Subcutaneous adipose tissue (tissue), 4 donors: ENCODE results near the gene PRKG1. TPM values are rescaled to one million over a fixed set of nuclear protein-coding genes. Genes with fewer than 3 reads are reported as not detected.

Experiments used
- CTCF ChIP-seq: fragments of 450-650 bp; IDR thresholded peaks from one replicate; pipeline ENCODE4 v1.5.1; 2016; ENCODE audit warnings: low read depth, mild to moderate bottlenecking, control low read depth, antibody characterized with exemption, moderate library complexity
- total RNA-seq, 4 donors: library from RNA; depleted of rRNA; stranded (reverse); fragments of >200 nt; gene quantifications; one replicate each; pipeline ENCODE4 v1.1.0, GENCODE V29; 2016

PRKG1 gene
- total RNA-seq, 4 donors from 2014 or later: 7.6 to 17.2 (median 10.7) TPM

DNA sequence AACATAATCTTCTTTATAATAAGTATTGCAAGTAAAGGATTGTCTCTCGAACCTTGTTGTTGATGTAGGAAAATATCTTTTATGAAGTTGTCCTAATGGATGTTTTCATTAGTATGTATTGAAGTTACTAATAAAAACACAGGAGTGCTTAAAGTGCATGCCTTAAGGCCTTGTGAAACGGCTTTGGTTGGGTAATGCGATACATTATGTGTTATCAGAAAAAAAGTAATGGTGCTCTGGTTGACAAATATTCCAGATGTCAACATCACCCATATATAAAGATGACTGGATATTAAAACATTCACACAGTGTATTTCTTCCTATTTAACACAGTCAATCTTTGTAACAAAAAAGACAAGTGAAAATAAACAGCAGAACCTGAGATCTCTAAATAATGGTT, 310.7 kb downstream of the PRKG1 start:
- TF ChIP-seq CTCF: no peak

- TF ChIP-seq CTCF: no peak
Observed at GRCh38 chr10:51386248-51386885, 312.1 kb downstream of the PRKG1 start.

DNA sequence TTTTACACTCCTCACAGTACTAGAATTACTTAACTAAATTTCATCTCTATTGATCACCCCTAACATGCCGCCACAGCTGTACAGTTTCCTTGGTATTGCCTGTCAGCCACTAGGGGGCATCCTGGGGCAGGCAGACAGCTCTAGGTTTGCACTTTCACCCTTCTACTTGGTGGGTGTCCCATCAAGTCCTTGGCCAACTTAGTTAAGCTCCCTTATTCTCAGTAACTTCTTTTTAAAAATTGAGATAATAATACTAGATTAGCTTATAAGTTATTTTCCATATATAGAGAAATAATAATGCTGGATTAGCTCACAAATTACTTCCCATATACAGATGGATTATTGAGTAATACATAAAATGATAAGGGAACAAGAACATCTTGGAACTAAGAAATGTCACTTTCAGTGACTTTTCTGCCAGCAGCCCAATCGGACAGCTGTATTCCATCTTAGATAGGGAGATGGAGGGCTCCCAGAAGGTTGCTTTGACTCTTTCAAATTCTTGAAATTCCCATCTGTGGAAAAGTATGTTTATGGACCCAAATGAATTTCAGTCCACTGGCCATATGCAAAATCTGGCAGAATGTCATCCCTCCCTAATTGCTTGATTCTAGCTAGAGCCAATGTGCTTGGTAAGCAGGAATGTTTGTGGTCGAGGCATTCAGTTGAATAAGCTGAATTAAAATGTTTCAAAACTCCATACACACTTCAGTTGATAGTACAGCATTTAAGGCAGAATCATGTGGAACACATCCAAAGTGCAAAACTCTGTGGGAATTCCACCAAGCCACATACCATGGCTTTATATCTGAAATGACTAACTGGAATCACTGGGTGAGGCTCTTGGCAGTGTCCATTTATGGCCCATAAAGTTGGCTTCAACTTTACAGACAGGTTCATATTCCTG, 315.4 kb downstream of the PRKG1 start:
- TF ChIP-seq CTCF: no peak

DNA sequence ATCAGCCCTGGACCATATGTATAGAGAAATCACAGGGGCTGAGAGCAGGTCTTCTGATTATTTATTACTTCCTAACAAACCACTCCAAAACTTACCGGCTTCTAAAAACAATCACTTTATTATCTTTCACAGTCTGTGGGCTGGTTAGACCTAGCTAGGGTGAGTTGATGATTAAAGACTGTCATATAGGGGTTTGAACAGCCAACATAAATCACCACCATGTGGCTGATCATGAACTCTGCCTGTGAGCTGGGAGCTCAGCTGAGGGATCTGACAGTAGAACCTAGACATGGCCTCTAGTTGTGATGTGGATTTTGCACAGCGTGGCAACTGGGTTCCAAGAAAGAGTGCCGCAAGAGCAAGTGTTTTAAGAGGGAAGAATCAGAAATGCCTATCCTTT, 319.8 kb downstream of the PRKG1 start:
- TF ChIP-seq CTCF: no peak

DNA sequence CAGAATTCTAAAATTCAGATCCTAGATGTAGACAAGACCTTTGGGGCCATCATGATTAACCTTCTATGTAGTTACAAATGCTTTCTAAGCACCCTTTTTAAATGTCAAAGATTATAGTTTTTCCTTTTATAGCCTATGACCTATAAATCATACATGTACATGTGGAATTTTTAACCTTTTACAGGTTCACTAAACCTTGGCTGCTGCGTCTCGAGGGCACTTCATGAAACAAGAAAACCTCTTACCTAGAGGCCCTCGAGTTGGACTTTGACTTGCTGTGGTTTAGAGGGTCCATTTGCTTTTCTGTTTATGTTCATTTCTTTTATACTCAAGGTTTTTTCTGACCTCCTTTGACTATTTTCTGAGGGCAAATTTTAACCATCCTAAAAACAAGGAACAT, 323.0 kb downstream of the PRKG1 start:
- TF ChIP-seq CTCF: no peak

DNA sequence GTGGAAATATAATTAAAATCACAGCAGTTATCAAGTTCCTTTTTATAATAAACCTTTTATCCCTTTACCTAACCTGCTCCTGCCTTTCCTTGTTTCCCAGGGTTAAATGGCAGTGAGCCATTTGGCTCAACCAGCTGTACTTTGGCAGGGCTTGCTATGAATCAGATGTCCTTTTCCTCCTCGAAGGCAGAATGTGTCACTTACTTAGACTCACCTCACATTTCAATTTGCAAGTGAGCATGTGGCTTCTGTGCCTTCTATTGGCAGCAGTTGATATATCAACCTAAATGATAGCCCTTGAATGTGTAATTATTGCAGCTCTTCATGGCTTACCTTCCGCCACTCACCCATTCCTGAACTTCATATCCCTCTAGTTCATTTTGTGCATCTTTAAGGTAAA, 323.4 kb downstream of the PRKG1 start:
- no peak for TF ChIP-seq CTCF

DNA sequence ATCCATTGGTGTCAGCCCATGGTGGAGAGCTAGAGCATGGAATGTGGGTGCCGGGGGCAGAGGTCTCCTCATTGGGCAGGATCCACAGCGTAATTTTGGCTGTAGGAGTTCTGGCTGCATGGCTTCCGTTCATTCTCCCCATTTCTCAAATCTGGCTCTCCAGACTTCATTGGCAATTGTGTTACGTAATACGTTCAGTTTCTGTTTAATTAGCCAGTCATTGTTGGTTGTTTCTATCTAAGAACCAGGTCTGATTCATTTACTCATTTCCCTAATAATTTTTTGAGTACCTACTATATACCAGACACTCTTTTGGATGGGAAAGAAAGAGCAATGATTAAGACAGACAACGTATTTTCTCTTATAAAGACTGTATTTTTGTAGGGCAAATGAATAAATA, 325.6 kb downstream of the PRKG1 start:
- TF ChIP-seq CTCF: no peak
